CD4-positive, alpha-beta memory T cell (primary cell): ENCODE data around the gene SGIP1. TPM values are rescaled to one million over a fixed set of nuclear protein-coding genes. Genes with fewer than 3 reads are reported as not detected.
A peak's percentile ranks its signal among the peaks of the same experiment; 100 is the strongest.

Source experiments
- CTCF ChIA-PET: fragments of 350-600 bp; sonication (Branson Sonifier 250); formaldehyde crosslinking; loops from one replicate; lab custom pipeline; 2021; ENCODE audit warnings: inconsistent platforms; ENCODE audit not compliant: partially characterized antibody; lab: Charles Lee
- POLR2A ChIA-PET: fragments of 350-600 bp; sonication (Branson Sonifier 250); formaldehyde crosslinking; loops from one replicate; lab custom pipeline; 2021; ENCODE audit not compliant: partially characterized antibody; lab: Charles Lee
- DNase-seq, 5 donors: peaks; one replicate each; pipeline versions ENCODE4 v3.0.0 to v3.0.0-alpha.2; 2020 to 2022; ENCODE audit warnings: mixed read lengths in 1 of 5
- H3K27ac ChIP-seq: one replicate; pipeline ENCODE4 v1.7.0; 2013; ENCODE audit warnings: low read depth, low read length
- H3K27me3 ChIP-seq: 2 replicates; pipeline ENCODE4 v1.7.0; 2013; ENCODE audit warnings: mild to moderate bottlenecking, low read length, moderate library complexity; ENCODE audit not compliant: insufficient read depth
- H3K36me3 ChIP-seq: 2 replicates; pipeline ENCODE4 v1.7.0; 2013; ENCODE audit warnings: mild to moderate bottlenecking, low read length, moderate library complexity; ENCODE audit not compliant: insufficient read depth
- H3K4me1 ChIP-seq: 2 replicates; pipeline ENCODE4 v1.7.0; 2013; ENCODE audit warnings: mild to moderate bottlenecking, low read length, moderate library complexity; ENCODE audit not compliant: insufficient read depth
- H3K4me3 ChIP-seq, 2 donors: one replicate each; pipeline ENCODE4 v1.7.0; 2013; ENCODE audit warnings: low read length in 2 of 2, mild to moderate bottlenecking in 1 of 2
- H3K9me3 ChIP-seq, 2 donors: one replicate each; pipeline ENCODE4 v1.7.0; 2013; ENCODE audit warnings: low read length in 2 of 2, control low read depth in 1 of 2; ENCODE audit not compliant: control insufficient read depth in 1 of 2
- H3K27ac Mint-ChIP-seq, 7 donors: one replicate each; pipeline ENCODE4 v1.8.0; 2020 to 2021; ENCODE audit warnings: mixed read lengths in 7 of 7, mild to moderate bottlenecking in 6 of 7, inconsistent platforms in 3 of 7, moderate library complexity in 3 of 7
- H3K27me3 Mint-ChIP-seq, 2 donors: one replicate each; pipeline ENCODE4 v1.8.0; 2020 to 2021; ENCODE audit warnings: mixed read lengths in 2 of 2
- H3K36me3 Mint-ChIP-seq, 2 donors: one replicate each; pipeline ENCODE4 v1.8.0; 2020 to 2021; ENCODE audit warnings: mixed read lengths in 2 of 2, inconsistent platforms in 1 of 2, mild to moderate bottlenecking in 1 of 2
- H3K4me1 Mint-ChIP-seq, 4 donors: one replicate each; pipeline ENCODE4 v1.8.0; 2020 to 2021; ENCODE audit warnings: mixed read lengths in 4 of 4, mild to moderate bottlenecking in 1 of 4
- H3K4me3 Mint-ChIP-seq, 8 donors: one replicate each; pipeline ENCODE4 v1.8.0; 2020 to 2021; ENCODE audit warnings: mixed read lengths in 8 of 8, mild to moderate bottlenecking in 7 of 8, moderate library complexity in 6 of 8, inconsistent platforms in 3 of 8
- H3K9me3 Mint-ChIP-seq, 8 donors: one replicate each; pipeline ENCODE4 v1.8.0; 2020 to 2021; ENCODE audit warnings: mixed read lengths in 8 of 8, mild to moderate bottlenecking in 5 of 8, inconsistent platforms in 3 of 8, moderate library complexity in 1 of 8
- intact Hi-C: fragments of 100-400 bp; cut with micrococcal nuclease; formaldehyde crosslinking; loops from one replicate; pipeline ENCODE4 v1.15.1; 2023
- polyA plus RNA-seq, 2 donors: library from polyadenylated mRNA; unstranded; fragments of 300-500 nt; fragmentation: Illumina TruSeq; gene quantifications; one replicate each; pipeline ENCODE4 v1.2.3, GENCODE V29; 2021
- total RNA-seq, 2 experiments: library from RNA; stranded (reverse); gene quantifications; one replicate each; pipeline ENCODE4 v1.2.3, GENCODE V29; 2021

The SGIP1 gene
- total and polyA plus RNA-seq, 4 experiments from 2014 or later: not detected

DNA sequence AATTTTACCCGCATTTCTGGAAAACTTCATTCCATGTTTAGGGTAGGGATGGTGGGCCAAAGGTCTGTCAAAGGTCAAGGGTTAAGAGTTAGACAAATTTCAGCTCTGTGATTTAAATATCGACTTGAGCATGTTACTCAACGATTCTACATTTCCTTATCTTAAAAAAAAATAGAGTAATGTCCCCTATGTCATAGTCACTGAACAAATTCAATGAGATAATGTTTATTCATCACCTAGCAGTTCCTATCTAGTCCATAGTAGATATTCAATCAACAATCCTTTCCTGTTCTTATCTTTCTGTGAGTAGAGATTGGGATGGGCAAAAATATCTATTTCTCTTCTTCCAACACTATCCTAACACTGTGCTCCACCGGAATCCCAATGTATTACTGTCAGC, 217.2 kb downstream of the SGIP1 start:
- POLR2A ChIA-PET: no interaction called here
- no peak overlapping the region for H3K4me3 ChIP-seq
- H3K4me1 ChIP-seq: peaks cover 10% of the 10 kb centered on the region
- Mint-ChIP-seq H3K27ac (no peak overlapping the region), H3K27me3 (peaks cover 28 to 31% of the 10 kb centered on the region in 2 donors), H3K4me1 (peaks cover 8 to 15% (median 9%) of the 10 kb centered on the region in 4 donors), H3K9me3 (no peaks in the 10 kb centered on the region), H3K4me3 (no peak overlapping the region), H3K36me3 (no peaks in the 10 kb centered on the region)
- CTCF ChIA-PET: no interaction called here
- peaks cover 35% of the 10 kb centered on the region for H3K27me3 ChIP-seq
- H3K27ac ChIP-seq: no peak overlapping the region
- no peak for DNase-seq
- no peaks in the 10 kb centered on the region for H3K36me3 ChIP-seq
- intact Hi-C loops: no loop called here
- no peaks in the 10 kb centered on the region for H3K9me3 ChIP-seq

DNA sequence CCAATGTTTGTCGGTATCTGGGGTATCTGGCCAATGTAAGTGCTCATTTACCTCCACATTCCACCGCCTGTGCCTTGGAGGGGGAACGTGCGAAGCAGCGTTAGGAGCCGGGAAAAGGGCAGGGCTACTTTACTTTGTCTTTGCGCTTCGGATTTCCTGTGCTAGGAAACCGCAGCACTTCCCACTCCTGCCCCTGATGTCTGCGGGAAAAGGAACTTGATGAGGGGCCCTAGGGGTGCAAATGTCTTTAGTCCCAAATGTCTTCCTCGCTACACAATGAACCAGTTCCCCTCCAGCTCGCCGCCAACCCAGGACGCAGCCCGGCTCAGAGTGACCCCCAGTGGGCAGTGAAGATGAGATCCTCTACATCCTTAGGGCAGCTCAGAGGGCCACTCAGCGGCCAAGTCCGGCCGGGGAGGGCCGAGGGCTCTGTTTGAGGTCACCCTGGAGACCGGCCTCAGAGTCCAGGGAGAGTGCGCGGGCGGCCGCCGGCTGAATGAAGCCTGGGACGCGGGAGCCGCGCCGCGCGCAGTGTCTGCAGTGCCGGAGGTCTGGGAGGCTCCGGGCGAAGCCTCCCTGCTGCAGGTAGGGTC, 218.1 kb downstream of the SGIP1 start, which contains the start of gene DYNLT5:
TSS of gene DYNLT5 (plus strand) at position 460 of the 593 bp plus-strand sequence. CDS start 2,200 bp downstream, outside the sequence.
- no peaks in the 10 kb centered on the region for H3K9me3 Mint-ChIP-seq
- H3K4me3 ChIP-seq: no peak within 1 kb of the TSS
- H3K4me1 Mint-ChIP-seq: peaks cover 8 to 15% (median 9%) of the 10 kb centered on the region in 4 donors
- intact Hi-C loops: no loop called here
- H3K36me3 Mint-ChIP-seq: no peaks in the 10 kb centered on the region
- peak within 1 kb of the TSS in 7 of 8 donors; percentile 27 to 85 (median 59) for H3K4me3 Mint-ChIP-seq
- POLR2A ChIA-PET: no interaction called here
- peaks cover 26 to 33% of the 10 kb centered on the region in 2 donors for H3K27me3 Mint-ChIP-seq
- H3K9me3 ChIP-seq: no peaks in the 10 kb centered on the region
- no peak within 1 kb of the TSS for H3K27ac ChIP-seq
- H3K27ac Mint-ChIP-seq: peak within 1 kb of the TSS in 1 of 7 donors; percentile 66
- peaks cover 35% of the 10 kb centered on the region for H3K27me3 ChIP-seq
- no peaks in the 10 kb centered on the region for H3K36me3 ChIP-seq
- CTCF ChIA-PET: no interaction called here
- H3K4me1 ChIP-seq: peaks cover 10% of the 10 kb centered on the region
- no peak for DNase-seq

DNA sequence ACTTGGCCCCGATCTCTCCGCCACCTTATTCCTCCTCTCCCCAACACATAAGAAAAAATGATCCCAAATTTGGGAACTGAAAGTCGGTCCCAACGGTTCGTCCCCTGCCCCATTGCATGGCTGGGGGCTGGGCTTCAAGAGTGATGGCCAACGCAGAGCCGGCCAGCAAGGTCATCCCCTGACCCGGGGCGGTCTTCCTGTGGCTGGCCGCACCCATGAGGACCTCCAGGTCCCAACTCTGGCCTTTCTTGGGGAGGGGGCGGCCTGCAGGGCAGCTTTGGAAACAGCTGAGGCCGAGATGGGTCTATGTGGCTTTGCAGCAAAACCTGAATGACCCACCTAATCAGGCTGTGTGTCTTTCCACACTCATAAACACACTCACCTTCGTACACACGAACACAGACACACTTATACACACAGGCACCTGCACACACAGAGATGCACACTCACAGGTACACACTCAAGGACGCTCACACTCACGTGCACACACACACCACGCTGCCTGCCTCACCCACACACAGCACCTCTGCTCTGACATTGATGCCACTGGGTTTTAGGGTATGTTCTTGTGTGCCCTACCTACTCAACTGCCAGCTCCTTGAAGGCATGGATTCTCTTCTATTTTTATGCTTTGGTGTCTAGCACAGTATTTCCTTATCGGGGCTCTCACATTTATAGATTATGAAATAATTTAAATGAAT, 218.9 kb downstream of the SGIP1 start:
- H3K9me3 Mint-ChIP-seq: no peaks in the 10 kb centered on the region
- peaks cover 8 to 15% (median 9%) of the 10 kb centered on the region in 4 donors for H3K4me1 Mint-ChIP-seq
- ChIA-PET CTCF (interaction anchor here (1.3 kb wide), 1 partner anchor 11 kb away, joined by 3 read pairs; no protein-coding TSS in a partner anchor), POLR2A (no interaction called here)
- Histone ChIP-seq H3K27me3 (peaks cover 35% of the 10 kb centered on the region), H3K9me3 (no peaks in the 10 kb centered on the region), H3K4me3 (no peak overlapping the region), H3K27ac (no peak overlapping the region), H3K4me1 (peaks cover 10% of the 10 kb centered on the region), H3K36me3 (no peaks in the 10 kb centered on the region)
- DNase-seq: no peak
- intact Hi-C loops: no loop called here
- H3K4me3 Mint-ChIP-seq: peak overlapping the region in 6 of 8 donors; percentile 1 to 85 (median 56)
- peak overlapping the region in 1 of 7 donors; percentile 66 for H3K27ac Mint-ChIP-seq
- peaks cover 26 to 33% of the 10 kb centered on the region in 2 donors for H3K27me3 Mint-ChIP-seq
- no peaks in the 10 kb centered on the region for H3K36me3 Mint-ChIP-seq

DNA sequence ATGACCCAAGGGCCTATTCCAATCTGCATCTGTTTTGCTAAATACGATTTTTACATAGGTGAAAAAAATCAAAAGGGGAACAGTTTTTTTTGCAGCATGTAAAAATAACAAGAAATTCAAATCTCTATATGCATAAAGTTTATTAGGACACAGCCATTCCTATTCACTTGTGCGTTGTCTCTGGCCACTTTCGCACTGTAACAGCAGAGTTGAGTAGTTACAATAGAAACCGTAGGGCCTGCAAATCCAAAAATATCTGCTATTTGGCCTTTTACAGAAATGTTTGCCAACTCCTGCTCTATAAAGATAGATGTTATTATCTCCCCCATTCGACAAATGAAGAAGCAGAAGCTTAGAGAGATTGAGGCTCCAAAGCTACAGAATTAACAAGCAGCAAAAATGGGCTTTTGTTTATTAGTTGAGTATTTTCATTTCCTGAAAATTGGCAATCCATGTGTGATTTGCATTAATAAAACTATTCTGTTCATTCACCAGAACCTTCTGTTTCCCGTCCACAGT, 223.8 kb downstream of the SGIP1 start:
- no peaks in the 10 kb centered on the region for H3K9me3 Mint-ChIP-seq
- POLR2A ChIA-PET: no interaction called here
- peaks cover 3 to 5% (median 3%) of the 10 kb centered on the region in 4 donors for H3K4me1 Mint-ChIP-seq
- Histone ChIP-seq H3K36me3 (no peaks in the 10 kb centered on the region), H3K4me1 (no peaks in the 10 kb centered on the region), H3K27me3 (peaks cover 13% of the 10 kb centered on the region), H3K27ac (no peak overlapping the region), H3K4me3 (no peak overlapping the region), H3K9me3 (no peaks in the 10 kb centered on the region)
- no peak overlapping the region for H3K4me3 Mint-ChIP-seq
- H3K36me3 Mint-ChIP-seq: no peaks in the 10 kb centered on the region
- intact Hi-C loops: no loop called here
- H3K27ac Mint-ChIP-seq: no peak overlapping the region
- no peak for DNase-seq
- peaks cover 9 to 15% of the 10 kb centered on the region in 2 donors for H3K27me3 Mint-ChIP-seq
- CTCF ChIA-PET: interaction anchor here (0.7 to 3.0 kb wide), 7 partner anchors 8 to 456 kb away, joined by 3 to 9 read pairs (median 3); no protein-coding TSS in a partner anchor

DNA sequence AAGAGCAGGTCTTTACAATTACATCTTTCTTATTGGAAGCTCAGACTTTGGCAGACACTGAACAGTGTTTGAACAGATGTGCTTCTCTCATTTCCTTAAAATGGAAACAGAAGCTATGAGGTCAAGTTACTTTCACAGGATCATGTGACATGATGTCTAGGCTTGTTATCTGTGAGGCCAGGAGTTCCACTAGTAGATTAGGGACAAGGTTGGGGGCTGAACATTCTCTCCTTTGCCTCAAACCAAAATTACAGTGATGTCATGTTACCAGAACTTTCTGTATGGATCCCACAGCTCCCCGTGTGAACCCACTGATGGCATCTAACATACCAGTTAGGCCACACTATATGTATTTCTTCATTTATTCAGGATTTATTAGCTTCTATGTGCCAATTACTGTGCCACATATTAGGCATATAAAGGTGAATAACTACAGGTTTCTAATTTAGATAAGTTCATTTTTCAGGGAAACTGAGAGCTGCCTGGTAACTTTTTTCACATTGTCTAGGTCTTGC, 224.3 kb downstream of the SGIP1 start:
- Mint-ChIP-seq H3K9me3 (no peaks in the 10 kb centered on the region), H3K4me3 (no peak overlapping the region), H3K27me3 (peaks cover 6 to 12% of the 10 kb centered on the region in 2 donors), H3K4me1 (no peaks in the 10 kb centered on the region), H3K36me3 (no peaks in the 10 kb centered on the region), H3K27ac (no peak overlapping the region)
- CTCF ChIA-PET: interaction anchor here (0.7 to 3.0 kb wide), 7 partner anchors 8 to 743 kb away, joined by 3 to 9 read pairs (median 3); no protein-coding TSS in a partner anchor
- no peaks in the 10 kb centered on the region for H3K9me3 ChIP-seq
- peaks cover 8% of the 10 kb centered on the region for H3K27me3 ChIP-seq
- no peak overlapping the region for H3K4me3 ChIP-seq
- no peaks in the 10 kb centered on the region for H3K4me1 ChIP-seq
- POLR2A ChIA-PET: no interaction called here
- no peaks in the 10 kb centered on the region for H3K36me3 ChIP-seq
- H3K27ac ChIP-seq: no peak overlapping the region
- intact Hi-C loops: no loop called here
- DNase-seq: no peak

DNA sequence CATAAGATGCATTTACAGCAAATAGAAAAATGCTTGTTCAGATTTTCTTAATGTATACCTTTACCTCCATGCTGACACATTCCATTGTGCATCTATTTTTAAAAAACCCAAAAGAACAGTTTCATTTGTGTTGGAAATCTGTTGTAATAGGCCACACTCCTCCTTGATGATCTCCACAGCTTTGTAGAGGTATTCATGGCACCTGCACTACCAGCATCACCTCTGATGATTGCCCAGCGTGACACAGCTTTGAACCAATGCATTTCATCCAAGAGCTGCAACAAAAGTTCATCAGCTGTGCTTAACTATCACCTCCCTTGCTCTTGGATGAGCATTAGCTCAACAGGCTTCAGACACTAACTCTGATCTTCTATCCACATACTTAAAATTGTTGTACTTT, 226.6 kb downstream of the SGIP1 start:
- peaks cover 0 to 3% (median 0%) of the 10 kb centered on the region in 4 donors for H3K4me1 Mint-ChIP-seq
- Histone ChIP-seq H3K4me1 (no peaks in the 10 kb centered on the region), H3K27me3 (peaks cover 2% of the 10 kb centered on the region), H3K36me3 (no peaks in the 10 kb centered on the region), H3K9me3 (no peaks in the 10 kb centered on the region), H3K4me3 (no peak overlapping the region), H3K27ac (no peak overlapping the region)
- no peak for DNase-seq
- H3K27ac Mint-ChIP-seq: no peak overlapping the region
- intact Hi-C loops: loop anchor here (10.0 kb wide), 1 partner anchor 674 kb away; the partner anchor contains the start of gene SERBP1
- ChIA-PET POLR2A (no interaction called here), CTCF (interaction anchor here (0.5 to 8.0 kb wide), 2 partner anchors 452 to 711 kb away, joined by 4 to 95 read pairs; no protein-coding TSS in a partner anchor)
- H3K9me3 Mint-ChIP-seq: no peaks in the 10 kb centered on the region
- no peak overlapping the region for H3K4me3 Mint-ChIP-seq
- H3K36me3 Mint-ChIP-seq: no peaks in the 10 kb centered on the region
- peaks cover 4 to 8% of the 10 kb centered on the region in 2 donors for H3K27me3 Mint-ChIP-seq

DNA sequence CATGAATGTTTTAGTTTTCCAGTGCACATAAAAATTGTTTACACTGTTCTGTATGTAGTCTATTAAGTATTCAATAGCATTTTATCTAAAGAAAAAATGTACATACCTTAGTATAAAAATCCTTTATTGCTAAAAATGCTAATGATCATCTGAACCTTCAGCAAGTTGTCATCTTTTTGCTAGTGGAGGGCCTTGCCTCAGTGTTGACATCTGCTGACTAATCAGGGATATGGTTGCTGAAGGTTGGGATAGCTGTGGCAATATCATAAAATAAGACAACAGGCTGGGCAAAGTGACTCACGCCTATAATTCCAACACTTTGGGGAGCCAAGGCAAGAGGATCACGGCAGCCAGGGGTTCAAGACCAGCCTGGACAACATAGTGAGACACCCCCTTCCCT, 227.3 kb downstream of the SGIP1 start:
- Histone ChIP-seq H3K9me3 (no peaks in the 10 kb centered on the region), H3K36me3 (no peaks in the 10 kb centered on the region), H3K4me3 (no peak overlapping the region), H3K27me3 (no peaks in the 10 kb centered on the region), H3K27ac (no peak overlapping the region), H3K4me1 (no peaks in the 10 kb centered on the region)
- Mint-ChIP-seq H3K27me3 (peaks cover 4 to 7% of the 10 kb centered on the region in 2 donors), H3K9me3 (no peaks in the 10 kb centered on the region), H3K27ac (no peak overlapping the region), H3K36me3 (no peaks in the 10 kb centered on the region), H3K4me3 (no peak overlapping the region), H3K4me1 (peaks cover 0 to 3% (median 0%) of the 10 kb centered on the region in 4 donors)
- ChIA-PET POLR2A (no interaction called here), CTCF (interaction anchor here (8.0 kb wide), 1 partner anchor 451 kb away, joined by 95 read pairs; no protein-coding TSS in a partner anchor)
- intact Hi-C loops: loop anchor here (10.0 kb wide), 1 partner anchor 674 kb away; the partner anchor contains the start of gene SERBP1
- no peak for DNase-seq
